Spleen (tissue), 11 donors: ENCODE measurements around the gene EBF4. TPM values are rescaled to one million over a fixed set of nuclear protein-coding genes. Genes with fewer than 3 reads are reported as not detected.

ENCODE experiments used
- DNase-seq: peaks from one replicate; pipeline ENCODE4 v3.0.0-alpha.2; 2020
- H3K27ac ChIP-seq, 8 donors: fragments of 200-600 bp; sonication (generic) in 7 of 8; 1 replicate in 4 of 8; 2 replicates in 4 of 8; pipeline versions ENCODE4 v1.5.0 to v1.8.0; 2016 to 2021; ENCODE audit warnings: inconsistent platforms in 4 of 8, mild to moderate bottlenecking in 4 of 8, moderate library complexity in 1 of 8
- H3K27me3 ChIP-seq, 7 donors: fragments of 200-600 bp; sonication (generic) in 6 of 7; replicated peaks in 1 of 7; 1 replicate in 4 of 7; 2 replicates in 3 of 7; pipeline versions ENCODE4 v1.5.0 to v1.8.0; 2016 to 2021; ENCODE audit warnings: inconsistent platforms in 3 of 7, mild to moderate bottlenecking in 1 of 7
- H3K36me3 ChIP-seq, 6 donors: fragments of 200-600 bp; sonication (generic) in 5 of 6; 1 replicate in 4 of 6; 2 replicates in 2 of 6; pipeline versions ENCODE4 v1.5.0 to v1.8.0; 2016 to 2021; ENCODE audit warnings: inconsistent platforms in 2 of 6
- H3K4me1 ChIP-seq, 6 donors: fragments of 200-600 bp; sonication (generic) in 5 of 6; 1 replicate in 3 of 6; 2 replicates in 3 of 6; pipeline versions ENCODE4 v1.5.0 to v1.8.0; 2016 to 2021; ENCODE audit warnings: inconsistent platforms in 3 of 6
- H3K4me3 ChIP-seq, 8 donors: fragments of 200-600 bp; sonication (generic) in 7 of 8; 1 replicate in 4 of 8; 2 replicates in 4 of 8; pipeline versions ENCODE4 v1.5.0 to v1.8.0; 2016 to 2021; ENCODE audit warnings: inconsistent platforms in 4 of 8, mild to moderate bottlenecking in 4 of 8, moderate library complexity in 2 of 8
- H3K9me3 ChIP-seq, 8 donors: fragments of 200-600 bp; sonication (generic) in 7 of 8; 1 replicate in 4 of 8; 2 replicates in 4 of 8; pipeline versions ENCODE4 v1.5.0 to v1.8.0; 2016 to 2021; ENCODE audit warnings: inconsistent platforms in 4 of 8
- CTCF ChIP-seq, 11 experiments: fragments of 200-600 bp in 7 of 11; fragments of 450-650 bp in 4 of 11; sonication (generic) in 4 of 11; IDR thresholded peaks in 8 of 11; conservative IDR thresholded peaks in 3 of 11; 1 replicate in 7 of 11; 2 replicates in 4 of 11; pipeline versions ENCODE4 v1.4.0 to v1.8.0; 2016 to 2021; ENCODE audit warnings: antibody characterized with exemption in 11 of 11, inconsistent platforms in 4 of 11, mild to moderate bottlenecking in 1 of 11
- POLR2A ChIP-seq, 3 donors: fragments of 450-650 bp; IDR thresholded peaks; one replicate each; pipeline ENCODE4 v1.5.1; 2017; ENCODE audit warnings: antibody characterized with exemption in 3 of 3, mild to moderate bottlenecking in 1 of 3
- POLR2AphosphoS5 ChIP-seq, 3 donors: sonication (generic); formaldehyde crosslinking; IDR thresholded peaks; one replicate each; pipeline ENCODE4 v1.5.1; 2017; ENCODE audit warnings: antibody characterized with exemption in 3 of 3
- WGBS, 5 donors: extraction: QIAGEN DNeasy Blood & Tissue Kit in 3 of 5; methylation state at CpG; one replicate each; pipeline versions ENCODE4 v1.1.5 to v1.1.7; 2013 to 2018; 5-methylcytosine and 5-hydroxymethylcytosine counted together
- intact Hi-C: fragments of 100-400 bp; cut with DNase I; formaldehyde crosslinking; loops from one replicate; pipeline ENCODE4 v1.15.0; 2023; ENCODE audit warnings: low total_unique reads
- polyA plus RNA-seq, 3 donors: library from polyadenylated mRNA; stranded (reverse); fragments of 200-250 nt; gene quantifications; one replicate each; pipeline ENCODE4 v1.2.1, GENCODE V29; 2013
- total RNA-seq, 7 donors: library from RNA; depleted of rRNA in 3 of 7; stranded (reverse); fragments of >200 nt in 3 of 7; fragmentation: NEBNext Ultra II Directional in 4 of 7; extraction: Animal tissue kit (Norgen Biotek cat#: 25700) in 4 of 7; gene quantifications; one replicate each; pipeline versions ENCODE4 v1.1.0 to v1.2.1, GENCODE V29; 2016 to 2021
- donor health status: healthy with polysubstance abuse.
- donor health status: DM: no; HTN: no; CAD: no; lungs with moderate emphysema.
- donor health status: DM: no; HTN: no; CAD: no.
- donor health status: Bipolar disorder and iron deficiency.
- donor health status: healthy.
- donor health status: DM: no; HTN: no; CAD: no.
- donor health status: DM: yes; HTN: yes; CAD: no.

Gene EBF4
- total and polyA plus RNA-seq, 10 donors: 2.5 to 19.2 (median 6.4) TPM

GRCh38 chr20:2739042-2739398 is 46.4 kb downstream of the EBF4 start:
- no peaks in the 10 kb centered on the region for H3K9me3 ChIP-seq
- no peak overlapping the region for H3K27ac ChIP-seq
- no peak for TF ChIP-seq POLR2A (IDR thresholded peaks at IDR 0.05)
- TF ChIP-seq CTCF (IDR thresholded peaks at IDR 0.05 in 8 of 11, conservative IDR thresholded peaks at IDR 0.05 in 3 of 11): no peak
- TF ChIP-seq POLR2AphosphoS5 (IDR thresholded peaks at IDR 0.05): no peak
- H3K36me3 ChIP-seq: no peaks in the 10 kb centered on the region
- no peak overlapping the region for H3K4me3 ChIP-seq
- peaks cover 0 to 25% (median 9%) of the 10 kb centered on the region in 6 donors for H3K4me1 ChIP-seq
- WGBS, 5 donors: 78 to 92% (median 86%) methylated on average over 7 to 8 of the region's 8 CpGs
- intact Hi-C loops: no loop called here
- no peak for DNase-seq
- H3K27me3 ChIP-seq: peaks cover 0 to 26% (median 0%) of the 10 kb centered on the region in 7 donors

- TF ChIP-seq POLR2A (IDR thresholded peaks at IDR 0.05) (no peak), POLR2AphosphoS5 (IDR thresholded peaks at IDR 0.05) (no peak), CTCF (IDR thresholded peaks at IDR 0.05 in 8 of 11, conservative IDR thresholded peaks at IDR 0.05 in 3 of 11) (no peak)
- Histone ChIP-seq H3K27ac (peak overlapping the region in 5 of 8 donors; percentile 18 to 71 (median 35)), H3K27me3 (peaks cover 0 to 23% (median 0%) of the 10 kb centered on the region in 7 donors), H3K9me3 (no peaks in the 10 kb centered on the region), H3K4me1 (peaks cover 0 to 25% (median 9%) of the 10 kb centered on the region in 6 donors), H3K4me3 (no peak overlapping the region), H3K36me3 (no peaks in the 10 kb centered on the region)
- intact Hi-C loops: no loop called here
- no peak for DNase-seq
- 82 to 89% (median 87%) methylated on average over 6 of the region's 6 CpGs for WGBS, 5 donors
Observed at GRCh38 chr20:2740702-2741101, 48.1 kb downstream of the EBF4 start.

- TF ChIP-seq CTCF (IDR thresholded peaks at IDR 0.05 in 8 of 11, conservative IDR thresholded peaks at IDR 0.05 in 3 of 11) (no peak), POLR2AphosphoS5 (IDR thresholded peaks at IDR 0.05) (no peak), POLR2A (IDR thresholded peaks at IDR 0.05) (no peak)
- Histone ChIP-seq H3K4me3 (no peak overlapping the region), H3K36me3 (no peaks in the 10 kb centered on the region), H3K4me1 (peaks cover 0 to 25% (median 9%) of the 10 kb centered on the region in 6 donors), H3K27me3 (peaks cover 0 to 18% (median 0%) of the 10 kb centered on the region in 7 donors), H3K9me3 (no peaks in the 10 kb centered on the region), H3K27ac (peak overlapping the region in 4 of 8 donors; percentile 27 to 71 (median 43))
- intact Hi-C loops: no loop called here
- WGBS, 5 donors: 11 to 39% (median 25%) methylated on average over 3 of the region's 3 CpGs
- DNase-seq: no peak
Observed at GRCh38 chr20:2741463-2741862, 48.9 kb downstream of the EBF4 start.

- WGBS, 5 donors: 77 to 83% (median 78%) methylated on average over 7 of the region's 7 CpGs
- intact Hi-C loops: no loop called here
Observed at GRCh38 chr20:2741881-2742280, 49.3 kb downstream of the EBF4 start.

More at GRCh38 chr20:2741881-2742280, 49.3 kb downstream of the EBF4 start:
- Histone ChIP-seq H3K4me3 (no peak overlapping the region), H3K27ac (peak overlapping the region in 4 of 8 donors; percentile 16 to 71 (median 43)), H3K4me1 (peaks cover 0 to 25% (median 9%) of the 10 kb centered on the region in 6 donors), H3K27me3 (peaks cover 0 to 18% (median 0%) of the 10 kb centered on the region in 7 donors), H3K9me3 (no peaks in the 10 kb centered on the region), H3K36me3 (no peaks in the 10 kb centered on the region)
- DNase-seq: no peak
- no peak for TF ChIP-seq POLR2A (IDR thresholded peaks at IDR 0.05)
- TF ChIP-seq CTCF (IDR thresholded peaks at IDR 0.05 in 8 of 11, conservative IDR thresholded peaks at IDR 0.05 in 3 of 11): no peak
- no peak for TF ChIP-seq POLR2AphosphoS5 (IDR thresholded peaks at IDR 0.05)
